Upper lobe of left lung (tissue), 6 donors: ENCODE results near the gene FXYD5. TPM values are rescaled to one million over a fixed set of nuclear protein-coding genes. Genes with fewer than 3 reads are reported as not detected.

ENCODE experiments used
- ATAC-seq, 2 donors: fragments of 200-7000 bp; cut with Tn5 transposase; one replicate each; pipeline ENCODE4 v1.9.1; 2022; ENCODE audit warnings: mild to moderate bottlenecking in 2 of 2, moderate library complexity in 2 of 2; ENCODE audit not compliant: low FRiP score in 2 of 2
- DNase-seq, 2 donors: peaks; one replicate each; pipeline ENCODE4 v3.0.0-alpha.2; 2019 to 2020
- H3K27ac ChIP-seq, 4 donors: fragments of 200-600 bp; sonication (generic); one replicate each; pipeline ENCODE4 v1.5.1; 2016 to 2019
- H3K27me3 ChIP-seq, 4 donors: fragments of 200-600 bp; sonication (generic); one replicate each; pipeline ENCODE4 v1.5.1; 2017 to 2019
- H3K36me3 ChIP-seq, 4 donors: fragments of 200-600 bp; sonication (generic); one replicate each; pipeline ENCODE4 v1.5.1; 2016 to 2019
- H3K4me1 ChIP-seq, 4 donors: fragments of 200-600 bp; sonication (generic); one replicate each; pipeline ENCODE4 v1.5.1; 2018 to 2019
- H3K4me3 ChIP-seq, 4 donors: fragments of 200-600 bp; sonication (generic); one replicate each; pipeline ENCODE4 v1.5.1; 2017 to 2019; ENCODE audit warnings: mild to moderate bottlenecking in 2 of 4, moderate library complexity in 1 of 4
- H3K9me3 ChIP-seq, 4 donors: fragments of 200-600 bp; sonication (generic); one replicate each; pipeline ENCODE4 v1.5.1; 2018 to 2019
- CTCF ChIP-seq, 6 experiments: fragments of 450-650 bp in 4 of 6; fragments of 200-600 bp in 2 of 6; sonication (generic) in 2 of 6; IDR thresholded peaks; one replicate each; pipeline ENCODE4 v1.5.1; 2016 to 2019; ENCODE audit warnings: antibody characterized with exemption in 6 of 6
- EP300 ChIP-seq, 4 donors: sonication (generic); formaldehyde crosslinking; IDR thresholded peaks; one replicate each; pipeline ENCODE4 v1.5.1; 2017; ENCODE audit warnings: antibody characterized with exemption in 4 of 4, control low read depth in 2 of 4
- POLR2A ChIP-seq, 4 donors: fragments of 450-650 bp; IDR thresholded peaks; one replicate each; pipeline ENCODE4 v1.5.1; 2016 to 2017; ENCODE audit warnings: antibody characterized with exemption in 4 of 4, mild to moderate bottlenecking in 2 of 4
- POLR2AphosphoS5 ChIP-seq, 2 donors: sonication (generic); formaldehyde crosslinking; IDR thresholded peaks; one replicate each; pipeline ENCODE4 v1.5.1; 2017; ENCODE audit warnings: antibody characterized with exemption in 2 of 2
- WGBS, 2 donors: methylation state at CpG; one replicate each; pipeline ENCODE4 v1.1.5; 2017 to 2018; 5-methylcytosine and 5-hydroxymethylcytosine counted together
- total RNA-seq, 6 donors: library from RNA; depleted of rRNA in 4 of 6; stranded (reverse); fragments of >200 nt in 4 of 6; gene quantifications; one replicate each; pipeline versions ENCODE4 v1.1.0 to v1.2.1, GENCODE V29; 2016 to 2021
- donor health status: DM: no; HTN: no; CAD: no; lungs with moderate emphysema.
- donor health status: DM: no; HTN: yes; CAD: no; lungs with severe emphysema.

The FXYD5 gene
- total RNA-seq, 6 donors from 2014 or later: 40.4 to 153 (median 91.8) TPM

- DNase-seq (no peak), ATAC-seq (no peak)
- Histone ChIP-seq H3K4me1 (no peaks in the 10 kb centered on the region), H3K9me3 (peaks cover 8 to 38% (median 23%) of the 10 kb centered on the region in 4 donors), H3K4me3 (no peak overlapping the region), H3K27me3 (no peaks in the 10 kb centered on the region), H3K27ac (no peak overlapping the region), H3K36me3 (peaks cover 20 to 88% (median 62%) of the 10 kb centered on the region in 4 donors)
- 72 to 80% methylated on average over 5 of the region's 5 CpGs for WGBS, 2 donors
- TF ChIP-seq EP300 (IDR thresholded peaks at IDR 0.05) (no peak), POLR2AphosphoS5 (IDR thresholded peaks at IDR 0.05) (no peak), CTCF (IDR thresholded peaks at IDR 0.05) (no peak), POLR2A (IDR thresholded peaks at IDR 0.05) (no peak)
These were observed 10.9 kb downstream of the FXYD5 start for GRCh38 chr19:35165200-35166058.

GRCh38 chr19:35166100-35167063 lies 11.8 kb downstream of the FXYD5 start:
- Histone ChIP-seq H3K9me3 (peaks cover 8 to 38% (median 23%) of the 10 kb centered on the region in 4 donors), H3K36me3 (peaks cover 20 to 79% (median 56%) of the 10 kb centered on the region in 4 donors), H3K27ac (no peak overlapping the region), H3K4me3 (no peak overlapping the region), H3K27me3 (no peaks in the 10 kb centered on the region), H3K4me1 (peaks cover 0 to under 1% (median 0%) of the 10 kb centered on the region in 4 donors)
- DNase-seq (no peak), ATAC-seq (no peak)
- 98 to 100% methylated on average over 7 of the region's 7 CpGs for WGBS, 2 donors
- TF ChIP-seq POLR2AphosphoS5 (IDR thresholded peaks at IDR 0.05) (no peak), POLR2A (IDR thresholded peaks at IDR 0.05) (no peak), EP300 (IDR thresholded peaks at IDR 0.05) (no peak), CTCF (IDR thresholded peaks at IDR 0.05) (no peak)

- no peak overlapping the region for H3K4me3 ChIP-seq
- peaks cover 18 to 68% (median 50%) of the 10 kb centered on the region in 4 donors for H3K36me3 ChIP-seq
- ATAC-seq (no peak), DNase-seq (no peak)
- H3K9me3 ChIP-seq: peaks cover 8 to 36% (median 23%) of the 10 kb centered on the region in 4 donors
- H3K4me1 ChIP-seq: peaks cover 0 to 7% (median 3%) of the 10 kb centered on the region in 4 donors
- WGBS, 2 donors: 73 to 83% methylated on average over 5 of the region's 5 CpGs
- no peaks in the 10 kb centered on the region for H3K27me3 ChIP-seq
- no peak for TF ChIP-seq CTCF (IDR thresholded peaks at IDR 0.05)
- no peak for TF ChIP-seq EP300 (IDR thresholded peaks at IDR 0.05)
- no peak for TF ChIP-seq POLR2AphosphoS5 (IDR thresholded peaks at IDR 0.05)
- no peak for TF ChIP-seq POLR2A (IDR thresholded peaks at IDR 0.05)
- peak overlapping the region in 1 of 4 donors; percentile 40 for H3K27ac ChIP-seq
These were observed 12.9 kb downstream of the FXYD5 start for GRCh38 chr19:35167251-35168119.

GRCh38 chr19:35168196-35168595 lies 13.7 kb downstream of the FXYD5 start:
- H3K27ac ChIP-seq: no peak overlapping the region
- H3K27me3 ChIP-seq: no peaks in the 10 kb centered on the region
- no peak overlapping the region for H3K4me3 ChIP-seq
- TF ChIP-seq EP300 (IDR thresholded peaks at IDR 0.05) (no peak), CTCF (IDR thresholded peaks at IDR 0.05) (no peak), POLR2AphosphoS5 (IDR thresholded peaks at IDR 0.05) (no peak), POLR2A (IDR thresholded peaks at IDR 0.05) (no peak)
- H3K4me1 ChIP-seq: peaks cover 0 to 7% (median 3%) of the 10 kb centered on the region in 4 donors
- ATAC-seq (no peak), DNase-seq (no peak)
- peaks cover 17 to 61% (median 44%) of the 10 kb centered on the region in 4 donors for H3K36me3 ChIP-seq
- H3K9me3 ChIP-seq: peaks cover 8 to 35% (median 23%) of the 10 kb centered on the region in 4 donors
- 76 to 81% methylated on average over 3 of the region's 3 CpGs for WGBS, 2 donors
